COLO668 (cell line): ENCODE results near the gene EZR.

Experiments
- DNase-seq: peaks from one replicate; lab custom pipeline; 2025; ENCODE audit not compliant: unreplicated experiment; lab: John Stamatoyannopoulos, UW

The EZR gene

GRCh38 chr6:158780246-158780884 is 38.8 kb downstream of the EZR start:
- DNase-seq: no peak

- DNase-seq: no peak
Observed at GRCh38 chr6:158778005-158778527, 41.1 kb downstream of the EZR start.

GRCh38 chr6:158777510-158777909 is 41.7 kb downstream of the EZR start:
- DNase-seq: no peak

GRCh38 chr6:158776737-158777136 is 42.4 kb downstream of the EZR start:
- DNase-seq: no peak

- no peak for DNase-seq
Observed at GRCh38 chr6:158775832-158776231, 43.3 kb downstream of the EZR start.

GRCh38 chr6:158774717-158775449 is 44.3 kb downstream of the EZR start:
- no peak for DNase-seq

GRCh38 chr6:158773581-158774449 is 45.4 kb downstream of the EZR start:
- DNase-seq: no peak

- no peak for DNase-seq
Observed at GRCh38 chr6:158772851-158773371, 46.3 kb downstream of the EZR start.

- no peak for DNase-seq
Observed at GRCh38 chr6:158772172-158772571, 47.0 kb downstream of the EZR start.

GRCh38 chr6:158771399-158772152 is 47.6 kb downstream of the EZR start:
- no peak for DNase-seq

GRCh38 chr6:158770533-158771330 is 48.4 kb downstream of the EZR start:
- no peak for DNase-seq

GRCh38 chr6:158769771-158770432 is 49.3 kb downstream of the EZR start:
- no peak for DNase-seq

GRCh38 chr6:158769234-158769770 is 49.9 kb downstream of the EZR start:
- DNase-seq: no peak

GRCh38 chr6:158768436-158768835 is 50.7 kb downstream of the EZR start:
- DNase-seq: no peak

- DNase-seq: no peak
Observed at GRCh38 chr6:158767709-158768108, 51.5 kb downstream of the EZR start.

GRCh38 chr6:158766621-158767455 is 52.3 kb downstream of the EZR start:
- no peak for DNase-seq

- DNase-seq: no peak
Observed at GRCh38 chr6:158765499-158766068, 53.6 kb downstream of the EZR start.

- DNase-seq: no peak
Observed at GRCh38 chr6:158764926-158765325, 54.2 kb downstream of the EZR start.
